Inflammatory macrophage treated with lipopolysaccharide for 1 hour (primary cell): ENCODE results near the gene TRIO.
"Not testable (repeated sequence)": the region's sequence is repeated elsewhere in the genome, so short reads cannot be mapped to it uniquely, and the experiment has no call there.

ENCODE experiments used
- DNase-seq, 2 donors: peaks; one replicate each; pipeline ENCODE4 v3.0.0-alpha.2; 2020 to 2022

Gene TRIO

GRCh38 chr5:14188778-14189177 is 45.6 kb downstream of the TRIO start:
- DNase-seq: no peak

- DNase-seq: no peak
Observed at GRCh38 chr5:14189680-14190079, 46.5 kb downstream of the TRIO start.

GRCh38 chr5:14190194-14191164 is 47.3 kb downstream of the TRIO start:
- no peak for DNase-seq

- no peak for DNase-seq
Observed at GRCh38 chr5:14191325-14191724, 48.2 kb downstream of the TRIO start.

GRCh38 chr5:14193496-14193895 is 50.4 kb downstream of the TRIO start:
- DNase-seq: no peak

- DNase-seq: no peak
Observed at GRCh38 chr5:14195588-14195987, 52.4 kb downstream of the TRIO start.

- no peak for DNase-seq
Observed at GRCh38 chr5:14197056-14197455, 53.9 kb downstream of the TRIO start.

- no peak for DNase-seq
Observed at GRCh38 chr5:14199902-14200301, 56.8 kb downstream of the TRIO start.

- no peak for DNase-seq
Observed at GRCh38 chr5:14200312-14200990, 57.3 kb downstream of the TRIO start.

- no peak for DNase-seq
Observed at GRCh38 chr5:14201325-14202045, 58.3 kb downstream of the TRIO start.

- DNase-seq: peak; percentile 84 to 95
Observed at GRCh38 chr5:14202462-14202861, 59.3 kb downstream of the TRIO start.

GRCh38 chr5:14204011-14204670 is 61.0 kb downstream of the TRIO start:
- no peak for DNase-seq

GRCh38 chr5:14204785-14205321 is 61.7 kb downstream of the TRIO start:
- DNase-seq: peak; percentile 58 to 66

GRCh38 chr5:14206028-14206725 is 63.0 kb downstream of the TRIO start:
- no peak for DNase-seq

- not testable (repeated sequence) for DNase-seq
Observed at GRCh38 chr5:14207428-14207827, 64.3 kb downstream of the TRIO start.

- peak; percentile 38 to 53 for DNase-seq
Observed at GRCh38 chr5:14208071-14209021, 65.2 kb downstream of the TRIO start.

- DNase-seq: no peak
Observed at GRCh38 chr5:14209222-14209822, 66.2 kb downstream of the TRIO start.

- no peak for DNase-seq
Observed at GRCh38 chr5:14209836-14210235, 66.7 kb downstream of the TRIO start.

GRCh38 chr5:14210729-14211128 is 67.6 kb downstream of the TRIO start:
- DNase-seq: no peak
